Thyroid gland (tissue), 4 donors: ENCODE measurements around the gene ZNF436. TPM values are rescaled to one million over a fixed set of nuclear protein-coding genes. Genes with fewer than 3 reads are reported as not detected.

Experiments
- DNase-seq, 2 donors: peaks; one replicate each; pipeline ENCODE4 v3.0.0-alpha.2; 2019
- H3K27ac ChIP-seq, 3 donors: fragments of 200-600 bp; sonication (generic); 1 replicate in 2 of 3; 2 replicates in 1 of 3; pipeline ENCODE4 v1.5.1; 2016 to 2019; ENCODE audit warnings: mild to moderate bottlenecking in 1 of 3, moderate library complexity in 1 of 3
- H3K27me3 ChIP-seq: fragments of 200-600 bp; sonication (generic); one replicate; pipeline ENCODE4 v1.5.1; 2019
- H3K36me3 ChIP-seq, 2 donors: fragments of 200-600 bp; sonication (generic); one replicate each; pipeline ENCODE4 v1.5.1; 2016 to 2019
- H3K4me1 ChIP-seq, 2 donors: fragments of 200-600 bp; sonication (generic); one replicate each; pipeline ENCODE4 v1.5.1; 2017 to 2019
- H3K4me3 ChIP-seq, 3 donors: fragments of 200-600 bp; sonication (generic); replicated peaks in 1 of 3; 1 replicate in 2 of 3; 2 replicates in 1 of 3; pipeline ENCODE4 v1.5.1; 2016; ENCODE audit warnings: mild to moderate bottlenecking in 1 of 3
- H3K9me3 ChIP-seq: fragments of 200-600 bp; sonication (generic); one replicate; pipeline ENCODE4 v1.5.1; 2017
- CTCF ChIP-seq, 6 experiments: fragments of 200-600 bp in 3 of 6; fragments of 450-650 bp in 3 of 6; sonication (generic) in 3 of 6; IDR thresholded peaks; one replicate each; pipeline ENCODE4 v1.5.1; 2016 to 2019; ENCODE audit warnings: antibody characterized with exemption in 6 of 6, mild to moderate bottlenecking in 2 of 6, inconsistent platforms in 1 of 6, moderate library complexity in 1 of 6
- POLR2A ChIP-seq, 2 donors: fragments of 450-650 bp; IDR thresholded peaks; one replicate each; pipeline ENCODE4 v1.6.1; 2017; ENCODE audit warnings: antibody characterized with exemption in 2 of 2, mild to moderate bottlenecking in 2 of 2, moderate library complexity in 1 of 2
- WGBS, 2 donors: methylation state at CpG; one replicate each; pipeline ENCODE4 v1.1.5; 2017; 5-methylcytosine and 5-hydroxymethylcytosine counted together
- intact Hi-C: fragments of 100-400 bp; cut with DNase I; formaldehyde crosslinking; loops from one replicate; pipeline ENCODE4 v1.15.1; 2023
- total RNA-seq, 4 donors: library from RNA; depleted of rRNA; stranded (reverse); fragments of >200 nt; gene quantifications; one replicate each; pipeline ENCODE4 v1.2.3, GENCODE V29; 2016

The ZNF436 gene
- total RNA-seq, 4 donors from 2014 or later, result 22.0 to 44.0 (median 31.1) TPM

GRCh38 chr1:23394684-23395083 is 25.0 kb upstream of the ZNF436 start:
- TF ChIP-seq POLR2A (IDR thresholded peaks at IDR 0.05) (no peak), CTCF (IDR thresholded peaks at IDR 0.05) (no peak)
- Histone ChIP-seq H3K27ac (peak overlapping the region in 2 of 3 donors; percentile 59 to 81), H3K27me3 (no peaks in the 10 kb centered on the region), H3K36me3 (no peaks in the 10 kb centered on the region), H3K4me1 (peaks cover 0 to 22% of the 10 kb centered on the region in 2 donors), H3K9me3 (no peaks in the 10 kb centered on the region), H3K4me3 (no peak overlapping the region)
- 35 to 58% methylated on average over 7 of the region's 7 CpGs for WGBS, 2 donors
- intact Hi-C loops, result no loop called here
- peak; percentile 41 to 44 for DNase-seq

- H3K9me3 ChIP-seq, result no peaks in the 10 kb centered on the region
- no peak for DNase-seq
- peaks cover 0 to 22% of the 10 kb centered on the region in 2 donors for H3K4me1 ChIP-seq
- H3K4me3 ChIP-seq, result no peak overlapping the region
- no peaks in the 10 kb centered on the region for H3K27me3 ChIP-seq
- 73 to 74% methylated on average over 4 of the region's 4 CpGs for WGBS, 2 donors
- peak overlapping the region in 2 of 3 donors; percentile 59 to 81 for H3K27ac ChIP-seq
- H3K36me3 ChIP-seq, result no peaks in the 10 kb centered on the region
- no peak for TF ChIP-seq CTCF (IDR thresholded peaks at IDR 0.05)
- TF ChIP-seq POLR2A (IDR thresholded peaks at IDR 0.05), result no peak
- intact Hi-C loops, result no loop called here
Measured at GRCh38 chr1:23394181-23394580, 24.5 kb upstream of the ZNF436 start.

GRCh38 chr1:23393706-23394105 is 24.1 kb upstream of the ZNF436 start:
- H3K4me1 ChIP-seq, result peaks cover 0 to 22% of the 10 kb centered on the region in 2 donors
- peak; percentile 25 to 38 for DNase-seq
- WGBS, 2 donors, result 81 to 91% methylated on average over 8 to 11 of the region's 15 CpGs
- no peak for TF ChIP-seq POLR2A (IDR thresholded peaks at IDR 0.05)
- TF ChIP-seq CTCF (IDR thresholded peaks at IDR 0.05), result no peak
- H3K27ac ChIP-seq, result peak overlapping the region in 2 of 3 donors; percentile 59 to 81
- H3K9me3 ChIP-seq, result no peaks in the 10 kb centered on the region
- intact Hi-C loops, result no loop called here
- no peaks in the 10 kb centered on the region for H3K27me3 ChIP-seq
- no peak overlapping the region for H3K4me3 ChIP-seq
- no peaks in the 10 kb centered on the region for H3K36me3 ChIP-seq

- Histone ChIP-seq H3K27me3 (no peaks in the 10 kb centered on the region), H3K4me3 (no peak overlapping the region), H3K36me3 (no peaks in the 10 kb centered on the region), H3K4me1 (peaks cover 0 to 22% of the 10 kb centered on the region in 2 donors), H3K27ac (no peak overlapping the region), H3K9me3 (no peaks in the 10 kb centered on the region)
- DNase-seq, result no peak
- intact Hi-C loops, result no loop called here
- 76 to 79% methylated on average over 2 of the region's 2 CpGs for WGBS, 2 donors
- TF ChIP-seq CTCF (IDR thresholded peaks at IDR 0.05) (no peak), POLR2A (IDR thresholded peaks at IDR 0.05) (no peak)
Measured at GRCh38 chr1:23392125-23392855, 22.7 kb upstream of the ZNF436 start.

- Histone ChIP-seq H3K4me3 (no peak overlapping the region), H3K27me3 (no peaks in the 10 kb centered on the region), H3K9me3 (no peaks in the 10 kb centered on the region), H3K27ac (no peak overlapping the region), H3K36me3 (no peaks in the 10 kb centered on the region), H3K4me1 (peaks cover 0 to 14% of the 10 kb centered on the region in 2 donors)
- TF ChIP-seq CTCF (IDR thresholded peaks at IDR 0.05) (no peak), POLR2A (IDR thresholded peaks at IDR 0.05) (no peak)
- WGBS, 2 donors, result 77 to 85% methylated on average over 9 of the region's 9 CpGs
- no peak for DNase-seq
- intact Hi-C loops, result no loop called here
Measured at GRCh38 chr1:23389837-23390321, 20.2 kb upstream of the ZNF436 start.
